PFSK-1 (cell line): ENCODE data around the gene MTX1.

Experiments used
- POLR2AphosphoS5 ChIP-seq: IDR thresholded peaks from 2 replicates; pipeline ENCODE4 v1.6.1; 2012; ENCODE audit warnings: low read depth, mild to moderate bottlenecking, control low read depth, low read length, moderate library complexity
- REST ChIP-seq, 2 experiments: IDR thresholded peaks; 2 replicates each; pipeline versions ENCODE4 v1.6.1 to v1.8.0; 2011 to 2012; ENCODE audit warnings: low read depth in 2 of 2, low read length in 2 of 2, control low read depth in 1 of 2, inconsistent platforms in 1 of 2, mild to moderate bottlenecking in 1 of 2, moderate library complexity in 1 of 2; ENCODE audit not compliant: insufficient read depth in 1 of 2
- SIN3A ChIP-seq: IDR thresholded peaks from 2 replicates; pipeline ENCODE4 v1.6.1; 2012; ENCODE audit warnings: mild to moderate bottlenecking, low read length, moderate library complexity, borderline replicate concordance; ENCODE audit not compliant: insufficient read depth

- no peak for TF ChIP-seq POLR2AphosphoS5
- no peak for TF ChIP-seq REST (IDR thresholded peaks at IDR 0.05; ENCODE audit: insufficient read depth in 1 of 2, low read depth in 2 of 2, low read length in 2 of 2)
- no peak for TF ChIP-seq SIN3A
These were observed 522 bp upstream of the MTX1 start, which contains the start of gene THBS3 for GRCh38 chr1:155207806-155208540.
